NCI-H1048 (cell line): ENCODE results near the gene SLC25A4.

Experiments used
- DNase-seq: peaks from one replicate; lab custom pipeline; 2025; lab: John Stamatoyannopoulos, UW

The SLC25A4 gene

DNA sequence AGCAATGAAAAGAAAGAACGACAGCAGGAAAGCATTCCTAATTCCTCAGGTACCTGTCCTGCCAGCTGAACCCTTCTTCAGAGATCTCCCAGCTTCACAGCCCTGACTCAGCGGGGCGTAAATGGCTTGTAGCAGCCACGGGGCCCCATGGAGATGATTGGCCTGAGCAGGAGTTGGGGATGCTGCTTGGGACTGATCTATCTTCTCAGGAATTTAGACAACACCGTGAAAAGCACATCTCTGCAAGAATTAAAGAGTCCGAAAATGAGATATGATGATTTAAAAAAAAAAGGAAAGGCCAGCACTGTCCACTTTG is 22.5 kb upstream of the SLC25A4 start:
- DNase-seq: no peak

DNA sequence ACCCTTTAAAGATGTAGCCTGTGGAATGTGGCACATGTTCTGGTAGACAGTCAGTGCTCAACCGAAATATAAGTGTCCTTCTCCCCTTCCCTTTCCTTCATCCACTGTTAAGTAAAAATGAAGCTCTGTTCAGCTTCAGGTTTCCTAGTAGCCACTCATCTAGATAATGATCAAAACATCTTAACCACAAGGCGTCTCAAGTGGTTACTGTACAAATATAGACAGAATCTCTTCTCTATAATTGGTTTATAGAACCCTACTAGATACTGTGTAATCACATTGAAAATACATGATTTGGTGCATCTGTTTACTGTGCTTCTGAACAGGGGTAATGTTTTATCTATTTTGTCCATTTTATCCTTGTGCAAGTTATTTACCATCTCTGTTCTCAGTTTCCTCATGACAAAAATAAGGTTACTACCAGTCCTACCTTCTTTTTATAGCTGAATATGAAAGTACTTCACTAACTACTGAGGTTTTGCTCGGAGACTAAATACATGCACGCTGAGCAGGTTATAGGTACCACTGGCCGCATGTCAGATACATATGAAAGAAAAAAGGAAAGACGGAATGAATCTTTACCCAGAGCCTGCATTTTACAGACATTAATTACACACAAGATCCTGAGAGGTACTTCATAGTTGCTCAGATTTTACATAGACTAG is 20.3 kb upstream of the SLC25A4 start:
- DNase-seq: no peak

DNA sequence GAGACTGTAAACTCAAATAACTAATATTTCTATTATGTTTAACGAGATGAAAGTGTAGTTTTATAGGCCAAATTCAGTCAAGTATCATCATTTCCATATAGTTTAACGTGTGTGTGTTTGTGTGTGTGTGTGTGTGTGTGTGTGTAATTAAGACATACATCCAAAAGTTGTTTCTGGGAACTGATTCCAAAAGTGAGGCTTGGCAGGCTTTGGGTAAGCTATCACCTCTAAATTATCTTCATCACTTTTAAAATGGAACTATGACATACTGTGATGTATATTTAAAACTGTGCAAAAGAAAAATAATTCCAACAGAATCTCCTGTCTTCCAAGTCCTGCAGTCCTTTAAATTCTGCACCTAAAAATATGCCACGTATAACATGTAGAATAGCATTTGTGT is 19.1 kb upstream of the SLC25A4 start:
- DNase-seq: no peak

DNA sequence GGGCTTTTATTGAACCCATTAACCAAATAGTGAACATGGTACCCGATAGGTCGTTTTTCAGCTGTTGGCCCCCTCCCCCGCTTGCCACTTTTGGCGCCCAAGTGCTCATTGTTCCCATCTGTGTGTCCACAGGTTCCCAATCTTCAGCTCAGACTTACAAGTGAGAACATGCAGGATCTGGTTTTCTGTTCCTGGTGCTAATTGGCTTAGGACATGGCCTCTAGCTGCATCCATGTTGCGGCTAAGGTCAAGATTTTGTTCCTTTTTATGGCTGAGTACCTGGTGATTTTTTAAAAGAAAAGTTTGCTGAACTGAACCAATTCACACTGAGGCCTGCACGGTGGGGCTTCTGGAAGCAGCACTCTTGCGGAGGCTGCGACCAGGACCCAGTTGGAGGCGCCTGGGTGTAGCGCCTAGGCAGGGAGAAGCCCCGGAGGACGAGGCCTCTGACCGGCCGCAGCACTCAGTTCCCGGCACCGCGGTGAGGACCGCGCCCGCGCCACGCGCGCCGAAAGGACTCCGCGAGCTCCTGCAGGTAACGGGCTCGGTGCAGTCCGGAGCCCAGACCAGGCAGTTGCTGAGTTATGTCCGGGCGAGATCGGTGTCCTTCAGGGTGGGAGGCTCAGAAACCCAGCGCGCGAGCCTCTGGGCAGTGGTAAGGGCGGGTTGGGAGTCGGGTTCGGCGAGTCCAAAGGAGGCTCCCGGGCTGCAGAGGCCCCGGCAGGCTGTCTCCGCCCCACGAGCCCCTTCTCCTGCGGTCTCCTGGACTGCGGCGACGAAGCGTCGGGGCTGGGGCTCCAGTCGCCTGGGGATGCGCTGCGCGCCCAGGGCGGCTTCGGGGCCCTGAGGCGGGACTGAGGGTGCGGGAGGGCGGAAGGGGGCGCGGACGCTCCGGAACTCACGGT is 15.8 kb upstream of the SLC25A4 start:
- DNase-seq: no peak

DNA sequence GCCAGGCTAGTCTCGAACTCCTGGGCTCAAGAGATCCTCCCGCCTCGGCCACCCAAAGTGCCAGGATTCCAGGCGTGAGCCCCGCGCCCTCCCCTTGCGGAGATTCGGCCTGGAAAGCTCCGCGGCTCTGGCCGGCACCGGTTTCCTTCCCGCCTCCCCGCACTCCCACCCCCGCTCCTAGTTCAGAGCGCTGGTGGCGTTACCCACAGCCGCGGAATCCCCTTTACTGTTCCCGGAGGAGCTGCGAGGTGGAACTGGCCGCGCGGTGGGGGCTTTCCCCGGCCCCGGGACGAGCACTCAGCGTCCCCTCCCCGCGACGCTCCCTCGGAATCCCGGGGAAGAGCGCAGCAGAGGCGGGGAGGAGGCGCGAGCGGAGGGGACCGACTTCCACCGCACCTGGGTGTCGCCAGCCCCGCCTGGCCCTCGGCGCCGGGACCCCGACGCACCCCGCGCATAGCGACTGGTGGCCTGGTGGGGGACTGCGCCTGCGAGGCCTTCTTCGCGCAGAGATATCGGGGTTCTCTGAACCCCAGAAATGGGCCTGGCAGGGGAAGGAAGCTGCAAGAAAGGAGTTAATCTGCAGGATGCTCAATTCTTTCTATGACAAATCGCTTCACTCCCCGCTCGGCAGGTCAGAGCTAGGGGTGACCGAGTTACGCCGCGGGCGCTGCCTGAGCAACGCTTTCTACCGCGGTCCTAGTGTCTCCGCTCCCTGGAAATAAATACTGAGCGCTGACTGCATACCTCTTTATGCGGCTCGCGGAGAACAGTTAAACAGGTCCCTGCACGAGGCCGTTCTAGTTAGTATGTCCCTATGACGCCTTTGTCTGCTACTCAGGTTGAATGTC is 14.6 kb upstream of the SLC25A4 start:
- no peak for DNase-seq

DNA sequence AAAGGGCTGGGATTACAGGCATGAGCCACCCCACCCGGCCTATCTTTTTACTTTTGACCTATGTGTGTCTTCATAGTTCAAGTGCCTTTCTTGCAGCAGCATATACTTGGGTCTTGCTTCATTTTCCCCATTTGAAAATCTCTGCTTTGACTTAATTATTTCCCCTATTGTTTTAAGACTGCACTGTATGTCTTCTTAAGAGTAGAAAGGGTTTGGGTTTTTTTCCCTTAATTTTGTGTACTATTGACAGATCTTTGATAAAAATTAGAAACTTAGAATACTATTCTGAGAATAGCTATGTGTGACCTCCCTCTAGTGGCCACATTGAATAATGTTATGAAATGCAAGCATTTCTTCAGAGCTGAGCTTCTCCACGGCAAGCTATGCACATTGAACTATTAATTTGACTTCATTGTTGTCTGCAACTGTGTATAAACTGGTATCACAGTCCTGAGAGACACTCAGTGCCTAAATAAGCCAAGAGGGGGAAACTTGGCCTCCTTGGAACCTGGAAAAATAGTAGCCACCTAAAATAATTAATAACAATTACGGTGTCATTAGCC is 8.7 kb upstream of the SLC25A4 start:
- DNase-seq: peak; percentile 60

DNA sequence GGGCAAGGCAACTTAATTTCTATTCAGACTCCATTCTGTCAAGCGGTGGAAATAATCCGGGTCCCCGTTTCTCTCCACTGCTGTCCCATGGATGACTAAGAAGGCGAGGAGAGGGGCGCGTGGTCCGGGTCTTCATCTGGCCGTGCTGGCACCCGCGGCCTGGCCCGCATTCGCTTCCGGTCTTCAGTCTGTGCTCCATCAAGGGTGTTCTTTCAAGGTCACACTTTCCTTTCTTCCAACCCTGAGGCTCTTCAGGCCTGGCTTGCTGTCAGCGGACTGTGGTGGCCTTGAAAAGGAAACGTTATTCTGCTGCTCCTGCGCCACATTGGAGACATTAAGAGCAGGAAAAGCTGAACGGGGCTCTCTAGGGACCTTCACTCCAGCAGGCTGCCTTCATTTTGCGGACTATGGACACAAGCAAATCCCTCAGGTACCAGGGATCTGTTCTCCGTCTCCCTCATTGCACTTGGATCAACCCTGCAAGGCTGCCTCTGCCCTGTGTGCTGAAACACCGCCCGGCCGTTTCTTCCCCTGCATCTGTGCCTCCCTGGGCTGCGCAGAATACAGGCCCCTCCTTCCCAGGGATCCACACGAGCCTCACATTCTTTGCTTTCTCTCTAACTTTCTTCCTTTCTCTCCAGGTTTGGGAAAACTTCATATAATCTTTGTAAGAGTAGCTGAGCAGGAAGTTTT is 5.7 kb upstream of the SLC25A4 start:
- no peak for DNase-seq

DNA sequence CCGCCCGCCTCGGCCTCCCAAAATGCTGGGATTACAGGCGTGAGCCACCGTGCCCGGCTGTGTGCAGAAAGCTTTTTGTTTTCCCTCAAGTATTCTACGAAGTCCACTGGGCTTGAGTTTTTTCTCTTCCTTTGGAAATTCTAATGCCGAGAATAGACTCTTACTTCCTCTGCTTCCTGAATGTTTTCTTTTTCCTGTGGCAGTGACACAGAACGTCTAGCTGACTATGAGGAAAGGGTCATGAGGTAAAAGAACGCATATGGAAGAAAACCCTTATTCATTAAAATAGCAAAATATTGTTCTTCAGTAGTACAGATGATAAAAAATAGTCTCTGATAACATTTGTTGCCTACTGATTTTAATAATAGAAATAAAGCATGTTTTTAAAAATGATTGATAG is 4.9 kb upstream of the SLC25A4 start:
- no peak for DNase-seq

DNA sequence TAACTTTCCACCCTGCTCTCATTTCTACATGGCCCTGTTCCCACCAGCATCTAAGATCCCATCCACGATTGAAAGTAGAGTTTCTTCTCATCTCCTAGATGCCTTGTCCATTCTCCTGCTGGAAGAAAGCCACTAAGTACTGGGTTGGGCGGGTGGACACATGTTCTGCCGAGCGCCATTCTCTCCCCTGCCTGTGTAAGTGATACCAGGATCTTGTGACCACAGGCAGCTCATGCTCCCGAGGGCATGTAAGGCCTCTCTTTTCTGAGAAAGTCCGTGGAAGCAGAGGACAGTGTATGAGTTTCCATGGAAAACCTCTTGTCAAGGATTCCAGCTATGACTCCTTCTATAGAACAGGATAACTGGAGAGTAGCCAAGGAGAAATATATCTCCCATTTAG is 3.3 kb upstream of the SLC25A4 start:
- DNase-seq: no peak

DNA sequence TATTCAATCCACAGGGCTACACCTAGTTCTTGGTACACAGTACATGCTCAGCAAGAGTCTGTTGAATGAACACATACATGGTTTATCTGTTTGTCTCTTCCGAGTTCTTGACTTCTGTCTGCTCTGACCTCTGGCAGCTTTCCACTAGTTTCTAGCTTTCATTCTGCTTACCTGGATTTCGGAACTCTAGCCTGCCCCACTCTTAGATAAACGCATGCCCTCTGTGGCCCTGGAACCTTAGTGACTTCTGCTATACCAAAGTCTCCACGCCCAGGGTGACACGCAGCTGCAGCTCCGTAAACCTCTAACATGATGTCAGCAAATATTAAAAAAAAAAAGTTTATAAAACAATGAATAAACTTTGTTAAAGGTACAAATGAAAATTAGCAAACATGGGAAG is 1.3 kb upstream of the SLC25A4 start:
- no peak for DNase-seq

DNA sequence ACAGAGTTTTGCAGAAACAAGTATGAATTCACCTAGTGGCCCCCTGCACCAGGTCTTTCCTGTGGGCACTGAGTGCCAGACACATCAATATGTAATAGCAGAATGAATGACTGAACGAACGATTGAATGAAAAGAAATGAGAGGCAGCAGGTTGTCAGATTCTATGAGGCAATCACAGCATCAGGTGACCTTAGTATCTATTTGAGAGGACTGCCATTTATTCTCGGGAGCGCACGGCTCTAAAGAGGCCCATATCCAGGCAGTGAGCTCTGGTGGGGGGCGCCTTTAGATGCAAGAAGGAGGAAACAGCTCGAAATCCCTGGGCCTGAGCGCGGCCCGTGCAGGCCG is 528 bp upstream of the SLC25A4 start:
- DNase-seq: no peak

DNA sequence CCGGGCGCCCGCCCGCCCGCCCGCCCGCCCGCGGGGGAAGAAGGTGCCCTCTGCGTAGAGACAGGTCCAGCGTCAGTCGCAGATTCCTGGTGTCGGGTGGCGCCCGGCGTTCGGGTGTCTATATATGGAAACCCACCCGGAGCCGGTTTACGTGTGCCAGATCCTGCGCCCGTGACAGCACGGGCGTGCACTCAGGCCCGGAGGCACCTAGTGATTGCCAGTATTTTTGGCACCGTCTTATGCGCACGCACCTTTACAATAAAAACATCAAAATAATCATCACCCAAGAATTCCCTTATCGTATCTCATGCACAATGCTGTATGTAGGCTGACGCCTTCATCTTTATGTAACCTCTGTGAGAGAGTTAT is 519 bp downstream of the SLC25A4 start:
- DNase-seq: no peak

DNA sequence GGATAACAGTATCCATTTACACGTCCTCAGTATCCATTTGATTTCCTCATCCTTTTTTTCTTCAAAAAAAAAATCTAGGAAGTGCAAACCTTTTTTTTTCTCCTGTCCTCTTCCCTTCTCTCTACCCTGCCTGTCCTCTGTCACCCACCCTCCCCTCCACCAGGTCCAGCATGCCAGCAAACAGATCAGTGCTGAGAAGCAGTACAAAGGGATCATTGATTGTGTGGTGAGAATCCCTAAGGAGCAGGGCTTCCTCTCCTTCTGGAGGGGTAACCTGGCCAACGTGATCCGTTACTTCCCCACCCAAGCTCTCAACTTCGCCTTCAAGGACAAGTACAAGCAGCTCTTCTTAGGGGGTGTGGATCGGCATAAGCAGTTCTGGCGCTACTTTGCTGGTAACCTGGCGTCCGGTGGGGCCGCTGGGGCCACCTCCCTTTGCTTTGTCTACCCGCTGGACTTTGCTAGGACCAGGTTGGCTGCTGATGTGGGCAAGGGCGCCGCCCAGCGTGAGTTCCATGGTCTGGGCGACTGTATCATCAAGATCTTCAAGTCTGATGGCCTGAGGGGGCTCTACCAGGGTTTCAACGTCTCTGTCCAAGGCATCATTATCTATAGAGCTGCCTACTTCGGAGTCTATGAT is 1.7 kb downstream of the SLC25A4 start:
- no peak for DNase-seq

DNA sequence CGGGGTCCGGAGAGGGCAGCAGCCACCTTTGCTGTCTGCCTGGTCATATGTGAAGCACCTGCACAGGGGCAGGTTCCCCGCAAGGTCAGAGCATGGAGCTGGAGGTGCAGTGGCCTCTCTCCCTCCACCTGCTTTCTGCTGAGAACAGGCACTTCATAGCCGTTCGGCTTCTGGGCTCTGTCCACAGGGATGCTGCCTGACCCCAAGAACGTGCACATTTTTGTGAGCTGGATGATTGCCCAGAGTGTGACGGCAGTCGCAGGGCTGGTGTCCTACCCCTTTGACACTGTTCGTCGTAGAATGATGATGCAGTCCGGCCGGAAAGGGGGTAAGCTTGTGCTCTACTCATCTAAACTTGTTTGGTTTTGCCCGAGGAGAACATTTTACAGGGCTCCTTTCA is 2.5 kb downstream of the SLC25A4 start:
- DNase-seq: no peak

DNA sequence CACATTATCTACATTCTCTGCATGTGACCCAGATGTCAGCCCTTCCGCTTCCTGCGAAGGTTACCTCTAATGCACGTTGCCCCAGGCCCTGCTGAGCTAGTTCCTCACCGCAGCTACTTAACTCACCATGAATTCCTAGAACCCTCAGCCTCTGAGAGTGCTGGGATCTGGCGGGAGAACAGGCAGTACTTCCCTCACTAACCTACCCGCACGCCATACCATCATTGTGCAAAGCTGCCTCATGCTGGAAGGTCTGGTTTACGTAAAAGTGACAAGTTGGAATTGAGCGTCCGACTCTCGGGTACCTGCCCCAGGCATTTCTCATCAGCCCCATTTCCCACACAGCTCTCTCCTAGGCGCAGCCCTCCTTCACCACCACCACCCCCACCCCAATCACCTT is 6.3 kb downstream of the SLC25A4 start:
- no peak for DNase-seq

DNA sequence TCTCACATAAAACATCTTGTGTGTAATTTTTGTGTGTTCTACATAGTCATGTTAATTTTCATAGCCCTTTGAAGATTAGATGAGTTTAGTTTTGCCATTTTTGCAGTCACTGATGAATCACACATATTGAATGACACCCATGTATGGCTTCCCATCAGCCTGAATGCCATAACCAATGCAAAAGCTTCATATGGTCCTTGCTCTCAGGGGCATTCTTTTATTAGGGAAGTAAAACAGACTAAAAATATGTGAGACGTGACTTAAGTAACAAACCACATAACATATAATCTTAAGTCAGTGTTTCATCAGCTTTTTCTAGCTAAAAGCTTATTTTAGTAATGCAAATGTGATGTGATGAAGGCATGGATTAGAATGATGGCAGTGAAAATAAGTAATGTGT is 8.2 kb downstream of the SLC25A4 start:
- no peak for DNase-seq

DNA sequence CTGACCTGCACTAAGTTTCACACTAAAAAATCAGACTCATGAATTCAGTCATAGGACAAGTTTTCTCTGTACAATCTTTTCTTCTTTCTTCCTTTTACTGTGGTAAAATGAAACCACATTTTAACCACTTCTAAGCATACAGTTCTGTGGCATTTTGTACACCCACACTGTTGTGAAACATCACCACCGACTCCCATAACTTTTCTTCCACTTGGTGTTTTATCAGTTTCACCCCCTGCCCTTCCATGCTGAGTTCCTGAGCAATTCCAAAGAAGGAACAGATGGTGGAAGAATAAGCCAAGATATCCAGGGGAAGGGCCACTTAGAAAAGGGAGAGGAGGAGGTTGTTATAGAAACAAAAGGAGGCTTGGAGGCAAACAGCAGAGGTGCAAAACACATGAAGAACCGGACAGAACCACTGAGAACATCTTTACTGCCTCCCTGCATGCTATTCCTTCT is 22.6 kb downstream of the SLC25A4 start:
- no peak for DNase-seq

DNA sequence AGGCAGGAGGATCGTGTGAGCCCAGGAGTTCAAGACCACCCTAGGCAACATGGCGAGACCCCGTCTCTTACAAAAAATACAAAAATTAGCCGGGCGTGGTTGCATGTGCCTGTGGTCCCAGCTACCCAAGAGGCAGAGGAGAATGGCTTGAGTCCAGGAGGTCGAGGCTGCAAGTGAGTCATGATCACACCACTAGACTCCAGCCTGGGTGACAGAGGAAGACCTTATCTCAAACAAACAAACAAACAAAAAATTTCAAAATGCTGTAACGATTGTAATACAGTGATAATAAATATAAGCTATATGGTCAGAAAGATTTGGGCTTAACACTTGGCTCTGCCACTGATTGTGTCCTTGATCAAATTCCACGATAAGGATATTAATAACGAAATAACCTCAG is 24.2 kb downstream of the SLC25A4 start:
- DNase-seq: no peak

DNA sequence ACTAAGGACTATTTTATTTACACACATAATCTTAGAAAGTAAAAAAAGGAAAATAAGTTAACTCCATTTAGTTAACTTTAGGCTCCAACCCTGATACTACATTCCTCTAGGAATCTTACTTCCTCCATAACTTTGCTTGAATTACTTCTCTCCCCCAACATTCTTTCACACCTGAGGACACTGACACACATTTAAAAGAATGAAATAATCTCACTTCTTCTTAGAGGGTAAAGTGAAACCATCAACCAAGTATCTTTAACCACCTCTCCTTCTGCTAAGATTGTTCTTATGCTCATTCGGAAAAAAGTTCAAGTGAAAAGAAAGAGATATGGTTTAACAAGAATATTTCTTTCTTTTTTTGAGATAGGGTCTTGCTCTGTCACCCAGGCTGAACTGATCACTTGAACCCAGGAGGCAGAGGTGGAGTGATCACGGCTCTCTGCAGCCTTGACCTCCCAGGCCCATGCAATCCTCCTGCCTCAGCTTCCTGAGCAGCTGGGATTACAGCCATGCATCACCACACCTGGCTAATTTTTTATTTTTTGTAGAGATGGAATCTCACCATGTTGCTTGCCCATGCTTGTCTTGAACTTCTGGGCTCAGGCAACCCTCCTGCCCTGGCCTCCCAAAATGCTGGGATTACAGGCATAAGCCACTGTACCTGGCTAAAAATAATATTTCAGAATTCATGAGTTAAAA is 28.5 kb downstream of the SLC25A4 start:
- DNase-seq: no peak

DNA sequence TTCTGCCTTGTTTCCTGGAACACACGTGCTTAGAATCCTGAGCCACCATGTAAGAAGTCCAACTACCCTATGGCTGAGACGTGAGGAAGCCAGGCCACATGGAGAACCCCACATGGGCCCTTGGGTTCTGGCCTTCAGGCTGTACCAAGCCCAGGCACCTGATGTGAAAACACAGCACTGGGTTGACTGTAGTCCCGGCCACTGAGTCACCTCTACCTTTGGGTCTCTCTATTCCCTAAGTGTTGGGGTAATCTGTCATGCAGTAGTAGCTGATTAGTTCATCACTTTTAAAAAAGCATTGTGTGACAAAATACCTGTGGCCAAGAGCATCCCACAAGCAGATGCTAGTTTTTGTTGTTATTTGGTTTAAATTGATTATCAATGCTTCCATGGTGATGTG is 36.4 kb downstream of the SLC25A4 start:
- DNase-seq: no peak

DNA sequence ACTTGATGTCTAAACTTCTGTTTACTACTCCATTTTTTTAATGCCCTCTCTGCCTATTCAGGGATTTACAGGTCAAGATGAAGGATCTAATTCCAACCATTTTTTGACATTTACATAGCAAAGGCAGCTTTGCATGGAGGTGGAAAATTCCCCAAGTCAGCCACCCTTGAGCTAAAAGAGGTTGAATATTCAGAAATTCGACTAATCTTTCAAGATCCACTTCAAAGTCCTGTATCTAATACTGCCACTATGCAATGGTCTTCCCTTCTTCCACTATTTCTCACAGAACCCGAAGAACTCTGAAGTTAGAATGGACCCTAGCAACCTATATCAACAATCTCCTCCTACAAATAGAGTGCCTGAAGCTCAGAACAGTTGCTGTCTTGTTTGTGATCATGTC is 39.2 kb downstream of the SLC25A4 start:
- DNase-seq: no peak
